EH (cell line): ENCODE measurements around the gene DAPK1.
A peak's percentile ranks its signal among the peaks of the same experiment; 100 is the strongest.

Source experiments
- DNase-seq: peaks from one replicate; pipeline ENCODE4 v3.0.0-alpha.2; 2015; ENCODE audit warnings: low read depth

DAPK1 gene

GRCh38 chr9:87497604-87498045 lies at the start of gene DAPK1:
TSS of gene DAPK1 (plus strand) at chr9:87497867. CDS start at chr9:87499078, 1,211 bp downstream.
- DNase-seq = peak; percentile 8

DNA sequence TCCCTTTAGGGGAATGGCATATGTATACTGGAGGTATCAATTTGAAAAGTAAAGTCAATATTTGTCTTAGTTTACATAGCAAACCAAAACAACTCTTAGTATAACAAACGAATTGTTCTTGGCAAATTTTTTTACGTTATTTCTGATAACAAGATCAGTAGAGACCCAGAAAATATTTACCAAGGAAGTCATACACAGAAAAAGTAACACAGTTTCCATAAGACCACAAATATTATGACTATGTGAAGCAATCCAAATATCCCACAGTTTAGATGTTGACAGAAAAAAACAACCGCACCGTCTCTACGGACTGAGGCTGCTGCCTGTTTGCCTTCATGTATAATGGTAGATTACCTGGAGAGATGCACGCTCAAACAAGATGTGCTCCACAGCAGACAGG lies 46.5 kb upstream of the DAPK1 start:
- no peak for DNase-seq

DNA sequence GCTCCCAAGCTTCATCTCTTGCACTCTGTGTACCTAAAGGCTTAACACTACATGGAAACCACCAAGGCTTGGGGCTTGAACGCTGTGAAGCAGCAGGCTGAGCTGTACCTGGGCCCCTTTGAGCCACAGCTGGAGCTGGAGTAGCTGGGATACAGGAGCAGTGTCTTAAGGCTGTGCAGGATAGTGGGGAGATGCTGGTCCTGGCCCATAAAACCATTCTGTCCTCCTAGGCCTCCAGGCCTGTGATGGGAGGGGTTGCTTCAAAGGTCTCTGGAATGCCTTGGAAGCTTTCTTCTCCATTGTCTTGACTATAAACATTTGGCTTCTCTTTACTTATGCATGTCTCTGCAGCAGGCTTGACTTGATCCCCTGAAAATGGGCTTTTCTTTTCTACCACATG lies 42.3 kb upstream of the DAPK1 start:
- no peak for DNase-seq

DNA sequence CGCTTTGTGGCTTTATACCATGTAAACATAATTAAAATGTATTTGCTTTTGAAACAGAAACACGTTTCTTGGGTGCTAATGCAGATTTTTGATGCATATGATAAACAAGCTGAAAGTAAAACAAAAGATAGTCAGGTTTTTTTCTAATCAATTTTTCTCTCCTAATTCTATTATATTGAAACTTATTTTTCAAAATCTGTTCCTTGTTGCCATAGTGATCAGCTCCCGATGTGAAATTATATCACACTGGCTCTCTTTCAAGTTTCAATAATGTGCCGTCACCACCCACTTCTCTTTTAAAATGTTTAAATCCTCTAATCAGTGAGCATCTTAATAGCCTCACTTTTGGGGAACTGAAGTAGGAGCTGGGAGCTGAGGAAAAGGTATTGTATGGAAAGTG lies 36.4 kb upstream of the DAPK1 start:
- DNase-seq = no peak

- peak; percentile 50 for DNase-seq
These were observed 33.3 kb upstream of the DAPK1 start for GRCh38 chr9:87464110-87464991.

- no peak for DNase-seq
These were observed 32.7 kb upstream of the DAPK1 start for GRCh38 chr9:87464992-87465378.

DNA sequence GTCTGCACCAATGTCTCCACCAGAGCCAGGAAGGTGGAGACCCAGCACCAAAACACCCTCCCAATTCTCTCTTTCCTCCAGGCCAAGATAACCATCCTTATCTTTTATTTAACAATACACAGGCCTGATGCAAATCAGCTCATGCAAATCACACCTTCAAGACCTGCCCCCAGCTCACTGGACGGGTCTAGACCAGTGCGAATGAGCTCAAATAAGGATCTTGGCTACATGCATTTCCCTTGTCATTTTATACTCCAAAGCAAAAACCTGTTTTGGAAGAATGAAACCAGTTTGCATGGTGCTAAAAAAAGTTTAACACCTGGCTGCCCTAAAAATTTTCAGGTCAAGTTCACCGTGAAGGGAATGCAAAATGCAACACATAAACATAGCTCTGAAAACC lies 31.9 kb upstream of the DAPK1 start:
- no peak for DNase-seq

DNA sequence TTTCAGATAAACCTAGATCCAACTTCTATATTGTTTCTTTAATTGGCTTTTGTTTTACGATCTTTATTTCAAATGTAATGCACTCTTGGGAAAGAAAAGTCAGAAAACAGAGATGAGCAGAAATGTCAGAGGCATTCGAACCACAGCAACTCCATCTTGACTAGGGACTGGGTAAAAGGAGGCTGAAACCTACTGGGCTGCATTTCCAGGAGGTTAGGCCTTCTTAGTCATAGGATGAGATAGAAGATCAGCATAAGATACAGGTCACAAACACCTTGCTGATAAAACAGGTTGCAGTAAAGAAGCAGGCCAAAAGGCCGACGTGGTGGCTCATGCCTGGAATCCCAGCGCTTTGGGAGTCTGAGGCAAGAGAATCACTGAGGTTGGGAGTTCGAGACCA lies 30.5 kb upstream of the DAPK1 start:
- DNase-seq = no peak

- no peak for DNase-seq
These were observed 27.7 kb upstream of the DAPK1 start for GRCh38 chr9:87469793-87470465.

DNA sequence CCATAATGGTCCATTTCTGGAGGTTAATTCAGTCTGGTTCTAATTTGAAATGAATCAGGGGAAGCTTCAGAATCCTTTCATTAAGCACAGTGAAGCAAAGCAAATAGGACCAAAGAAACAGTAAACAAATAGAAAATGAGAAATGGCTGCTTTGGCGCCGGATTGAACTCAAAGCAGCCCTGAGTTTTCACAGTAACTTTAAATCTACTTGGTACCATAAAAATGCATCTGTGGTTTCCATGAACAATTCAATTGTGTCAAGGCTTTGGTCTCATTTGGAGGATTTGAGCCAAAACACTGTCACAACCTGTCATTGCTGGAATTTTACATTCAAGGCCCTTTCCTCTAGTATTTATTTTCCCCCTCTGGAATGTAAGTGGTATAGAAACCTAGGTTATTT lies 25.9 kb upstream of the DAPK1 start:
- DNase-seq = no peak

DNA sequence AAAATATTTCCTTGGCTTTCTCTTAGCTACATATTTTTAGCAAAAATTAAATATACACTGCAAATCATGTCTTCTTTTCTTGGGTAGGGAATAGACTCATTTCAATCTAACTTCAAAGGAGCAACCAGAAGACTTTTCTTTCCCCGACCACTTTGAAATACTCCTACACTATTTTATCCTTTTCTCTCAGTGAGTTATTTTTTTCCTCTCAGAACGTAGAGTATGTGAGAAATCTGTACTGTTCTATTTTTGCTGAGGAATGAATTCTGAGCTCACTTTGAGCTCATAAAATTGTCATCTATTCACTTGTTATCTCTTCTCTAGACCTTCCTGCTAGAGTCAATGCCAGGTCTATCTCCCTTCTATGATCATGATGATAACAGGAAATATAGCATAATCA lies 22.2 kb upstream of the DAPK1 start:
- no peak for DNase-seq

DNA sequence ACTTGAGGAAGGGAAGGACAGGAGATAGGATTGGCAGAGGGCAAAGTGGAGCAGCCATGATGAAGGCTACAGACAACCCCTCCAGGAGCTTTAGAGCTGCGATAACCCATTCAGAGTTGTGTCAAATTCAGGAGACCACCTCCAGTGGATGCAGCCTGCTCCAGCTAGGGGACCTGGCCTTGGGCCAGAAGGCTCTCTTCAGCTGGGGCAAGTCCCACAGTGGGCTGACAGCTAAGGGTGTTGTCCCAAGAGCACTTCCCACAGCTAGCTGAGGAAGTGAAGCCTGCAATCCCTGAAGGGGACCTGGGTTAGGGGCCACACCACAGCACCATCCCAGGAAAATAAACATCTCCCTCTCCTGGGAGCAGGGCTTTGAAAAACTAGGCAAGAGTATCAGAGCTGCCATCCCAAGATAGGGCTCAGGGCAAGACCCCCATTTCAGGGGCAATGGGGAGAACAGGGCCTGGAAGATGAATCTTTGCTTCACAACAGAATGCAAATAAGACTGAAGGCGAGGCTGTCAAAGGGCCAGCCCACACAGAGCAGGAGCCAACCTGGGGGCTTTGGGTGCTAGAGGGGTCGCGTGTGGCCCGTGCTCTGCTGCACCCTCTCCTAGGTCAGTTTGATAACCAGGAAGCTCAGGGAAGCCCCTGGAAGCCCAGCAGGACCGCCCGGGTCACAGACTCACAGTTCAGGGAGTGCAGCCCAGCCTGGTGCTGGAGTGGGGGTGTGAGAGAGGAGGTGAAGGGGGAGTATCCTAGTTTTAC lies 19.3 kb upstream of the DAPK1 start:
- no peak for DNase-seq

DNA sequence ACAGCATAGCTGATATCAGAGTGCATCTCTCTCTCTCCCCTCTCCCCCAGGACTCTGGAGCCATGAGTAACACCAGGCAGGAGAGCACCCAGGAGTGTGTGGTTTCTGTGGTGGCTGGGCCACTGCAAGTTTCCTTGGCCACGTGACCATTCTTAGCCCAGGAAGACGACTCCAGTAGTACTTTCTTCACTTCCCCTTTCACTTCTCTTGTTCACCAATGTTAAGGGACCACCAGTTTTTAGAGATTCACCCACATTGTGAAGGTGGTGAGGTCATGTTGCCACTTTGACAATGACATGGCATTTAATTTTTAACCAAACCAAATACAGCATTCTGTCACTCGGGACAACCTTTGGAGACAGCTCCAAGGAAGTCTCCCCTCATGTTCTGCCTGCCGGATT lies 17.9 kb upstream of the DAPK1 start:
- DNase-seq = peak; percentile 23

GRCh38 chr9:87481890-87482855 lies 15.5 kb upstream of the DAPK1 start:
- no peak for DNase-seq

DNA sequence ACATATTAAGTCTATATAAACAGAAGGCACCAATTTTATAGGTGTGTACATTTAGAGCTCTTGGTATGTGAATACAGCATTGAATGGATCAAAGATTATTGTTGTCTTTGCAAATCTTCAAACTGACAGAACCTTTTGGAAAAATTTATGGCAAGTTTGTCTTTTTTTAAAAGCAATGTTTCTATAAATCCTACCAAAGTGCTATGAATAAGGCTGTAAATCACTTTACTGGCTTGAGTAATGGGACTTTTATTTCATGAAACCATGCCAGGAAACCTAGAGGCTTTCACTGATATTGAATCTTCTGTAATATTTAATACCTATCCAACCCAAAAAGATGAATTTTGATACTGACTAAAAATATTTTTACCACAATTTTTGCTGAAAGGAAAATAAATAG lies 7.4 kb upstream of the DAPK1 start:
- no peak for DNase-seq

DNA sequence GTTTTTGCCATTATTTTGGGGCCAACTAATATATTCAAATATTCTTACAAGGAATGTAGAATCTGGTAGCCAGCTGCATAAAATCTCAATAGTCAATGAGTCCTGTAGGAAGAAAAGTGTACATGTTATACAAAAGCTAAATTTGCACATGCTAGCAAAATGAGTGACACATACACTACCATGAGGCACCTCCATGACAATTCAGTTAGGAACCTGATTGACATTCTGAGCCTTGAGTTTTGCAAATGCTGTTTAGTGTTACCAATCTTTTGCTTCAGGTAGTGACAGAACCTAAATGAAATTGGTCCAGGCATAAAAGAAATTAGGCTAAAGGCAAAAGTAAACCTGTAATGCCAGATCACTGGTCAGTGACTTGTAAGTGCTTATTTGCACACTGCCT lies 6.8 kb upstream of the DAPK1 start:
- DNase-seq = no peak

DNA sequence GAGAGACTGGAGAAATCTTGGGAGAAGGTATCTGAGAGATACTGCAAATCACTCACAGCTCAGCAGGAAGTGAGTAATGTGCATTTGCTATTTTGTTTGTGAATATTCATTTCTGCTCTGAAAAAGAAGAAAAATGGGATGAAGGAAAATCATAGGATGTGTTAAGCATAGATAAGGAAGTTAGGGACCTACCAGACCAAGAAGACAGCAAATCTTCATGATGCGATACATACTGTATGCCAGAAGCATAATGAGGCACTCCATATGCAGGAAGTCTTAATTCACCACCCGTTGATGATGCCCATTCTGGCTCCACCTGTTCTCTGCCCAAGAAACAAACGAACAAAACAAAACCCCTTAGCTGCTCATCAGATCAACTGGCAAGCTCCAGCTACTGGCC lies 6.1 kb upstream of the DAPK1 start:
- DNase-seq = no peak

DNA sequence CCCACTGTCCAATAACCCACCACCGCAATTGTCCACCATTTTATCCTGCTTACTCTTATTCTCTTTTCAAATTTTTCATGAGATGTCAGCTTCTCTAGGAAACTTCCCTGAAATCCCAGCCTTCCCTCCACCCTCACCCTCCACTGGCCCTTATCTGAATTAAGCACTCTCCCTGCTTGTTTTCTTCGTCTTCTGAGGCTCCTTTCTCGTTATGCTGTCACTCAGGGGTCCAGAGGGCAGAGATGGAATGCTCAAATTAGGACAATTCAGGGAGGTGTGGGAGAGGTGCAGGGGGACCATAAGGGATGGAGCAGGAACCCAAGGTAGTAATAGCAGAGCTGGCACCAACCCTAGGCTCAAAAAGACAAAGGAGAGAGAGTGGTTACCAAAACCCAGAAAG lies 5.0 kb upstream of the DAPK1 start:
- DNase-seq = no peak

GRCh38 chr9:87494970-87495471 lies 2.6 kb upstream of the DAPK1 start:
- no peak for DNase-seq

DNA sequence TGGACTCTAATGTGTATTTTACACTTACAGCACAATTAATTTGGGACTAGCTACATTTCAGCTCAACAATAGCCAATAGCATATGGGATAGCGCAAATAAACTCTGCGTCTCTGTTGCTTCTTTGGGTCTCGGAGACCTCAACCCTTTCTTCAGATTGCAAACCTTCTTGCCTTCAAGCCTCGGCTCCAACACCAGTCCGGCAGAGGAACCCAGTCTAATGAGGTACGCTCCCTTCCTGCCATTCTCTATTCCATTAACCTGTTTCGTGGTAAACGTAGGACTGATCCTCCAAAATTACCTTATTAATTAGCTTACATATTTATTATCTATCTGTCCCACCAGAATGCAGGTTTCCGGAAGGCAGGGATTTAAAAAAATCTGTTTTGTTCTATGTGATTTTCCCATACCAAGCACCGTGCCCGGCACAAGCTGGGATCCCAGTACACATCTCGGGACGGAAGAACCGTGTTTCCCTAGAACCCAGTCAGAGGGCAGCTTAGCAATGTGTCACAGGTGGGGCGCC lies 525 bp upstream of the DAPK1 start:
- DNase-seq = no peak
